ENCODE data around the gene CLEC4E.
"Not testable (repeated sequence)": the region's sequence is repeated elsewhere in the genome, so short reads cannot be mapped to it uniquely, and the experiment has no call there.

CLEC4E gene

DNA sequence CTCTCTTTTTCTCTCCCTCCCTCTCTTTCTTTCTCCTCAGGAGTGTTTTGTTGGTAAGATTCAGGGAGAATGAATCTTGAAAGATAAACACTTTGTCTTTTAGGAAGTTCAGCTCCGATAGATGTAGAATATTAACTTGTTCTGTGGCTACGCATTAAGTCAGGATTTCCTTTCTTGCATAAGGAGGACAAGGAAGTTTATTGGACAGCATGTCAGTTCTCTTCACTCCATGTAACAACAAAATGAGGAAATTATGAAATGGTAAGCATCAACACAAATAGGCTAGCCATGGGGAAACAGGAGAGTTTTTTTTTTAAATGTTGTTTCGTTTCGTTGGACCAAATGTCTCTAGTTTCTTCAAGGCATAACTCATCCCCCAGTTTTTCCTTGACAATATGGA lies at the start of gene CLEC4E:
CLEC4E (minus strand) TSS at position 75 of the 400 bp plus-strand sequence. CDS start 108 bp downstream, outside the sequence.
- not testable (repeated sequence) for ATAC-seq; H3K4me1 Mint-ChIP-seq; DNase-seq (ENCODE audit: low spot score in 2 of 2); H3K4me3 Mint-ChIP-seq; H3K36me3 Mint-ChIP-seq; H3K9me3 Mint-ChIP-seq; H3K27ac Mint-ChIP-seq

DNA sequence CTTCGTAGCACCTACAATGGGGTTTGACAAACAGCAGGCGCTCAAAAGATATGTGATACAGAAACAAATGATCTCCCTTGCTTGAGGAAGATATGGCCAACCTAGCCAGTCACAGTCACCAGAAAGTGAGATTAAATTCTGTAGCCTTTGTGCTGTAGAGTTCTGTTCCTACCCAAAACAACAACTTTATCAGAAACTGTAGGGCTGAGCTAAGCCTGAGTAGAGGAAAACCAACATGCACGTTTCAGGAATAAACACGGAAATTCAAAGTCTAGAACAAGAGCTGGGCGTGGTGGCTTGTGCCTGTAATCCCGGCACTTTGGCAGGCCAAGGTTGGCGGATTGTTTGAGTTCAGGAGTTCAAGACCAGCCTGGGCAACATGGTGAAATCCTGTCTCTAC lies 49.0 kb upstream of the CLEC4E start:
- no peak for DNase-seq (ENCODE audit: low spot score in 2 of 2)
- Mint-ChIP-seq H3K4me1 (peaks cover 12% of the 10 kb centered on the region), H3K27ac (no peak overlapping the region), H3K36me3 (no peaks in the 10 kb centered on the region), H3K9me3 (no peaks in the 10 kb centered on the region), H3K4me3 (no peak overlapping the region)
- no peak for ATAC-seq

DNA sequence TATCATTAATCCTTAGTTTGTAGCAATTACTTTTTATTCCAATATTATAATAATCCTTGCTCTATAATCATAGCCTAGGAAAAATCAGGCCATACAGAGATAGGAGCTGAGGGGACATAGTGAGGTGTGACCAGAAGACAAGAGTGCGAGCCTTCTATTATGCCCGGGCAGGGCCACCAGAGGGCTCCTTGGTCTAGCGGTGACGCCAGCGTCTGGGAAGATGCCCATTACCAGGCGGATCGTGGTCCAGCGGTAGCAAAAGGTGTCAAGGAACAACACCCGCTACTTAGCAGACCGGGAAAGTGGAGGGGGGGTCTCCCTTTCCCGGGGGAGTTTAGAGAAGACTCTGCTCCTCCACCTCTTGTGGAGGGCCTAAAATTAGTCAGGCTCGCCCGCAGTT lies 43.8 kb upstream of the CLEC4E start:
- H3K36me3 Mint-ChIP-seq; H3K27ac Mint-ChIP-seq; DNase-seq (ENCODE audit: low spot score in 2 of 2); H3K9me3 Mint-ChIP-seq; H3K4me1 Mint-ChIP-seq; ATAC-seq; H3K4me3 Mint-ChIP-seq: not testable (repeated sequence)

DNA sequence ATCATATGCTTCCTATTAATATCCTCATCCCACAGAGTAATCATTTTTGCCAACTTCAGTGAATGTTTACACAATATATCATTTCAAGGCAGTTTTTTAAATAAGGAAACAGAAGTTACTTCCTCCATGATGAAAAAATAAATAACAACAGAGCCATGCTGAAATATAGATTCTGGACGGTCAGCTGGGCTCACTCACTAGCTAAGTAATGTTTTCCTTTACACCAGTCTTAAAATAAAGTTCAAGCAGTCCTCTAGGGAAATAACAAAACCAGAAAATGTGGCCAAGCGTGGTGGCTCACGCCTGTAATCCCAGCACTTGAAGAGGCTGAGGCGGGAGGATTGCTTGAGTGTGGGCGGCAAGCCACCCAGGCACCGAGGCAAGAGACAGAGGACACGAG lies 43.3 kb upstream of the CLEC4E start:
- Mint-ChIP-seq H3K36me3 (no peaks in the 10 kb centered on the region), H3K27ac (no peak overlapping the region), H3K4me1 (no peaks in the 10 kb centered on the region), H3K4me3 (no peak overlapping the region), H3K9me3 (no peaks in the 10 kb centered on the region)
- no peak for ATAC-seq
- no peak for DNase-seq (ENCODE audit: low spot score in 2 of 2)

DNA sequence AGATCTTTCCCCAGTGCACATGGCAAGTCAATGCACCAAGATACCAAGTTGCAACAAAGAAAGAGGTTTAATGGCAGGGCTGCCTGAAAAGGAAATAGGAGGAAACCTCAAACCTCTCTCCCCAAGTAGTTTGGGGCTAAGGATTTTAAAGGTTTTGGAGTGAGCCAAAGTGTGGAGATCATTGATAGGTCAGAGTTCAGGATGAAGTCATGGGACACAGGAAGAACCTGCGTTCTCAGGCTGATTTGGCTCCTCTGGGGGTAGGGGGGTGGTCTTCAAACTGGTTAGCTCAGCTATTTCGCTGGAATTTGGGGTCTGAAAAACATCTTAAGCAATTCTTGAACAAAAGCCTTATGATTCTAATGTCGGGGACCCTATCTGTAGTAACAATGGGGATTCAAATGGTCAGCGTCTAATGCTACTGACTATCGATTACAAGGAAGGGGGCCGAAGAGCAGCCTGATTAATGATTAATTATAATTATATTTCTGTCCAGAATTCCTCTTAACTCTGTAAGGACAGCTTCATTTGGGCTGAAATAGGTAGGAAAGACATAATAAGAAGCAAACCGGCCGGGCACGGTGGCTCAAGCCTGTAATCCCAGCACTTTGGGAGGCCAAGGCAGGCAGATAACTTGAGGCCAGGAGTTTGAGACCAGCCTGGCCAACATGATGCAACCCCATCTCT lies 40.5 kb upstream of the CLEC4E start:
- no peaks in the 10 kb centered on the region for H3K4me1 Mint-ChIP-seq
- no peaks in the 10 kb centered on the region for H3K36me3 Mint-ChIP-seq
- no peaks in the 10 kb centered on the region for H3K9me3 Mint-ChIP-seq
- H3K27ac Mint-ChIP-seq: no peak overlapping the region
- ATAC-seq (no peak), DNase-seq (ENCODE audit: low spot score in 2 of 2) (no peak)
- H3K4me3 Mint-ChIP-seq: no peak overlapping the region

- no peaks in the 10 kb centered on the region for H3K9me3 Mint-ChIP-seq
- H3K4me3 Mint-ChIP-seq: no peak overlapping the region
- no peak overlapping the region for H3K27ac Mint-ChIP-seq
- peaks cover 1% of the 10 kb centered on the region for H3K4me1 Mint-ChIP-seq
- no peaks in the 10 kb centered on the region for H3K36me3 Mint-ChIP-seq
- DNase-seq (ENCODE audit: low spot score in 2 of 2) (no peak), ATAC-seq (no peak)
These were observed 37.2 kb upstream of the CLEC4E start for GRCh38 chr12:8577879-8578278.

DNA sequence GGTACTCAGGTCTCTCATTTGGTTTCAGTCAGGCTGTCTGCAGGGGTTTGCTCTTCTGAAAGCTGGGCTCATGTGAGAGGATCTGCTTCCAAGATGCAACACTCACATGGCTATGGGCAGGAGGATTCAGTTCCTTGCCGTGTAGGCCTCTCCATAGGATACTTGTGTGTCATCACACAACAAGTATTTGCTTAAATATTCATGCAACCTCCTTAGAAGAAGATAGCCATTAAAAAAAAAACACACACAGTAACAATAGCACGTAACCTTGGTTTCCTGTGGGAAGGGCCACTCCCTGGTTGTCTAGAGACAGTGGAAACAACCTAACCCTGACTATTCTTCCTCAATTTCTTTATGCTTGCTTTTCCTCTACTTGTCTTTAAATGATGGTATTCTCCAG lies 31.8 kb upstream of the CLEC4E start:
- Mint-ChIP-seq H3K36me3 (no peaks in the 10 kb centered on the region), H3K27ac (peak overlapping the region; percentile 6), H3K4me1 (peaks cover 12% of the 10 kb centered on the region), H3K9me3 (no peaks in the 10 kb centered on the region), H3K4me3 (no peak overlapping the region)
- DNase-seq (ENCODE audit: low spot score in 2 of 2): no peak
- no peak for ATAC-seq

- ATAC-seq: no peak
- no peak for DNase-seq (ENCODE audit: low spot score in 2 of 2)
- Mint-ChIP-seq H3K36me3 (no peaks in the 10 kb centered on the region), H3K9me3 (peaks cover 6% of the 10 kb centered on the region), H3K27ac (no peak overlapping the region), H3K4me1 (no peaks in the 10 kb centered on the region), H3K4me3 (no peak overlapping the region)
These were observed 25.8 kb upstream of the CLEC4E start for GRCh38 chr12:8566525-8566924.

DNA sequence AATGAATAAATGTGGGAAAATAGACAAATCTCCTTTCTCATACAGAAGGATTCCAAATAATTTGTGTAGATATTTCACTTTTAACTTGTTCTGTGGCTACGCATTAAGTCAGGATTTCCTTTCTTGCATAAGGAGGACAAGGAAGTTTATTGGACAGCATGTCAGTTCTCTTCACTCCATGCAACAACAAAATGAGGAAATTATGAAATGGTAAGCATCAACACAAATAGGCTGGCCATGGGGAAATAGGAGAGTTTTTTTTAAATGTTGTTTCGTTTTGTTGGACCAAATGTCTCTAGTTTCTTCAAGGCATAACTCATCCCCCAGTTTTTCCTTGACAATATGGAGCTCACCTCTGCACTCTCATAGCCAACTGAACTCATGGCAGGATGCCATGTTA lies 25.3 kb upstream of the CLEC4E start:
- H3K9me3 Mint-ChIP-seq; H3K27ac Mint-ChIP-seq; DNase-seq (ENCODE audit: low spot score in 2 of 2); H3K4me1 Mint-ChIP-seq; H3K4me3 Mint-ChIP-seq; H3K36me3 Mint-ChIP-seq; ATAC-seq: not testable (repeated sequence)

DNA sequence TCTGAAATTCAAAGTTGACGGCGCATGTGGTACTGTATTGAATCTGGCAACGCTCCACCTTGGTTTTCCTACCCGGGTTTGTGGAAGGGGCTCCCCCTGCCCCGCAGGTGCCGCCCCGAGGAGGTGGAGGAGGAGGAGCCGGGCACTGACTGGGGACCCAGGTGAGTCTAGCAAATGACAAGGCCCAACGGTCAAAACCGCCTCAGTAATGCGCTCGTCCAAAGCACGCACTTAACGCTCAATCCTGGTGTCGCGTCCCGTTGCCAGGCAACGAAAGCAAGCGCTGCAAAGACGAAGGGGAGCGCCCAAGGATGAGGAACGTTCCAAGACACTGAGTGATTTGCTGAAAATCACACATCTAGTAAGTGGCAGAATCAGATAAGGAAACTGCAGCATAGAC lies 24.0 kb upstream of the CLEC4E start:
- no peak for DNase-seq (ENCODE audit: low spot score in 2 of 2)
- ATAC-seq: no peak
- Mint-ChIP-seq H3K9me3 (peaks cover 6% of the 10 kb centered on the region), H3K4me3 (no peak overlapping the region), H3K36me3 (no peaks in the 10 kb centered on the region), H3K27ac (no peak overlapping the region), H3K4me1 (no peaks in the 10 kb centered on the region)

GRCh38 chr12:8563356-8563755 lies 22.7 kb upstream of the CLEC4E start:
- ATAC-seq (no peak), DNase-seq (ENCODE audit: low spot score in 2 of 2) (no peak)
- no peak overlapping the region for H3K4me3 Mint-ChIP-seq
- no peaks in the 10 kb centered on the region for H3K36me3 Mint-ChIP-seq
- no peak overlapping the region for H3K27ac Mint-ChIP-seq
- no peaks in the 10 kb centered on the region for H3K4me1 Mint-ChIP-seq
- H3K9me3 Mint-ChIP-seq: peaks cover 6% of the 10 kb centered on the region

DNA sequence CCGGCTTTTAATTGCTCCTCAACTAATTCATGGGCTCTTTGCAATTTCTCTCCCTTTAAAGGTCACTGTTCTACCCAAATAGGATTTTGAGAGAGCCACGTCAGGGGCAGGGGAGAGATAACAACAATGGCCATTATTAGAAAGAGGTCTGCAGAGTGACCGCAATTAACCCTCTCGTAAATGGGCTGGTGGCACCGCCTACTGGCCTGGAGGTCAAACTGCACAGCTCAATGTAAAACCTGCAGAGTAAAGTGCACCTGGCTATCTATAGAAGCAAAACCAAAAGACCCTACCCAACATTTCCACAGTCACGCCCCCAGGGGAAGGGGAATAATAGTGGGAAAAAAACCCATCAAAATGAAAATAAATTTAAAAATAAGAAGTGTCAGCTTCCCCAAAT lies 21.6 kb upstream of the CLEC4E start:
- Mint-ChIP-seq H3K27ac (no peak overlapping the region), H3K36me3 (no peaks in the 10 kb centered on the region), H3K9me3 (peaks cover 6% of the 10 kb centered on the region), H3K4me3 (no peak overlapping the region), H3K4me1 (no peaks in the 10 kb centered on the region)
- ATAC-seq (no peak), DNase-seq (ENCODE audit: low spot score in 2 of 2) (no peak)

DNA sequence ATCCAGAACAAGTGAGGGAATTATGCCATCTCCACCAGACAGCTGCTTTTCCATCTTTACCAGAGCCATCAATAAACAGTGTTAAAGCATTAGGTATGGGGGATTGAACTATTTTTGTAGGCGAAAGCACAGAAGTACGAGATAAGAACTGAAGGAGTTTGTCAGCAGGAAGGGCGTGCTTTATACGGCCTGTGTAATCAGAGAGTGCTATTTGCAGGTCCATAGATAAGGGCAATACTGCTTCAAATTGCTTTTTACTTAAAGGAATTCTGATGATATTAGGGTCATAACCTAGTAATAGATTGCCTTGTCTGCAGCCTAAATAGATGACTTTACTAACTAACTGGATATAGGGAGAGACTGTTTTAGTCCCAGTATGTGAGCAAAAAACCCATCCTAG lies 20.3 kb upstream of the CLEC4E start:
- H3K4me3 Mint-ChIP-seq: no peak overlapping the region
- H3K4me1 Mint-ChIP-seq: no peaks in the 10 kb centered on the region
- H3K27ac Mint-ChIP-seq: no peak overlapping the region
- no peaks in the 10 kb centered on the region for H3K36me3 Mint-ChIP-seq
- no peak for DNase-seq (ENCODE audit: low spot score in 2 of 2)
- ATAC-seq: no peak
- H3K9me3 Mint-ChIP-seq: peaks cover 6% of the 10 kb centered on the region

GRCh38 chr12:8559676-8560075 lies 19.0 kb upstream of the CLEC4E start:
- H3K4me1 Mint-ChIP-seq: no peaks in the 10 kb centered on the region
- H3K27ac Mint-ChIP-seq: no peak overlapping the region
- no peak overlapping the region for H3K4me3 Mint-ChIP-seq
- DNase-seq (ENCODE audit: low spot score in 2 of 2) (no peak), ATAC-seq (no peak)
- H3K36me3 Mint-ChIP-seq: no peaks in the 10 kb centered on the region
- H3K9me3 Mint-ChIP-seq: peaks cover 6% of the 10 kb centered on the region

DNA sequence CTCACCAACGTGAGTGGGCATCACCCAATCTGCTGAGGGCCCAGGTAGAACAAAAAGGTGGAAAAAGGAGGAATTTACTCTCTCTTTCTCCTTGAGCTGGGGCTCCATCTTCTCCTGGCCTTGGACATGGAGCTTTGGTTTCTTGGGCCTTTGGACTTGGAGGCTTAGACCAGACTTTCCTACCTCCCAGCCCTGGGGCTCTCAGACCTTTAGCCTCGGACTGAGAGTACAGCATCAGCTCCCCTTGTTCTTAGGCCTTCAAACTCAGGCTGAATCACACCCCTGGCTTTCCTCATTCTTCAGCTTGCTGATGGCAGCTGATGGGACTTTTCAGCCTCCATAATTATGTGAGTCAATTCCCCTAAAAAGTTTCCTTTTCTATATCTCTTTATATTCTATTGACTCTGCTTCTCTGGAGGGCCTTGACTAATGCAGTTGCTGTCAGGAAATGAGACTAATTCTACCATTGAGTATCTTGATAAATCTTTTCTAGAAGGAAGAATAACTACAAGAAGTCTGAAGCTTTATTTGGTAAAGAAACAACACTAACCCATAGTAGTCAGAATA lies 15.9 kb upstream of the CLEC4E start:
- H3K9me3 Mint-ChIP-seq: no peaks in the 10 kb centered on the region
- no peak for DNase-seq (ENCODE audit: low spot score in 2 of 2)
- no peak overlapping the region for H3K27ac Mint-ChIP-seq
- no peak overlapping the region for H3K4me3 Mint-ChIP-seq
- H3K4me1 Mint-ChIP-seq: no peaks in the 10 kb centered on the region
- peak; percentile 67 for ATAC-seq
- no peaks in the 10 kb centered on the region for H3K36me3 Mint-ChIP-seq

GRCh38 chr12:8554451-8555195 lies 13.9 kb upstream of the CLEC4E start:
- Mint-ChIP-seq H3K9me3 (no peaks in the 10 kb centered on the region), H3K36me3 (no peaks in the 10 kb centered on the region), H3K27ac (no peak overlapping the region), H3K4me1 (no peaks in the 10 kb centered on the region), H3K4me3 (no peak overlapping the region)
- no peak for DNase-seq (ENCODE audit: low spot score in 2 of 2)
- no peak for ATAC-seq

All from stimulated activated effector memory CD8-positive, alpha-beta T cell treated with anti-CD3 and anti-CD28 coated beads, Interleukin-12 subunit alpha, Interleukin-12 subunit beta, amount 100 ng/mL, for 72 hours (primary cell).